Ascending aorta (tissue), 2 donors: ENCODE results near the gene FAM168A. TPM values are rescaled to one million over a fixed set of nuclear protein-coding genes. Genes with fewer than 3 reads are reported as not detected.

Experiments used
- DNase-seq, 2 donors: peaks; one replicate each; pipeline ENCODE4 v3.0.0-alpha.2; 2019; ENCODE audit warnings: low spot score in 2 of 2
- H3K27ac ChIP-seq, 2 donors: fragments of 200-600 bp; sonication (generic); one replicate each; pipeline ENCODE4 v1.5.1; 2016 to 2017; ENCODE audit warnings: mild to moderate bottlenecking in 1 of 2
- H3K27me3 ChIP-seq: fragments of 200-600 bp; sonication (generic); one replicate; pipeline ENCODE4 v1.5.1; 2017
- H3K36me3 ChIP-seq, 2 donors: fragments of 200-600 bp; sonication (generic); one replicate each; pipeline ENCODE4 v1.5.1; 2016
- H3K4me1 ChIP-seq, 2 donors: fragments of 200-600 bp; sonication (generic); one replicate each; pipeline ENCODE4 v1.5.1; 2016 to 2017; ENCODE audit warnings: mild to moderate bottlenecking in 1 of 2
- H3K4me3 ChIP-seq, 2 donors: fragments of 200-600 bp; sonication (generic); one replicate each; pipeline ENCODE4 v1.5.1; 2016 to 2017; ENCODE audit warnings: mild to moderate bottlenecking in 1 of 2
- H3K9me3 ChIP-seq, 2 donors: fragments of 200-600 bp; sonication (generic); one replicate each; pipeline ENCODE4 v1.5.1; 2016
- CTCF ChIP-seq, 3 experiments: fragments of 200-600 bp in 2 of 3; fragments of 450-650 bp in 1 of 3; sonication (generic) in 2 of 3; IDR thresholded peaks; one replicate each; pipeline ENCODE4 v1.5.1; 2016 to 2019; ENCODE audit warnings: antibody characterized with exemption in 3 of 3, mild to moderate bottlenecking in 1 of 3, moderate library complexity in 1 of 3
- intact Hi-C: fragments of 100-400 bp; cut with DNase I; formaldehyde crosslinking; loops from one replicate; pipeline ENCODE4 v1.15.1; 2023
- total RNA-seq: library from RNA; depleted of rRNA; stranded (reverse); fragments of >200 nt; gene quantifications from one replicate; pipeline ENCODE4 v1.1.0, GENCODE V29; 2016

The FAM168A gene
- total RNA-seq, 1 donor from 2014 or later: 44.1 TPM

- no peak for DNase-seq
- intact Hi-C loops: no loop called here
- no peak overlapping the region for H3K4me3 ChIP-seq
- no peaks in the 10 kb centered on the region for H3K27me3 ChIP-seq
- no peaks in the 10 kb centered on the region for H3K36me3 ChIP-seq
- H3K27ac ChIP-seq: no peak overlapping the region
- H3K4me1 ChIP-seq: peaks cover 0 to 3% of the 10 kb centered on the region in 2 donors
- no peaks in the 10 kb centered on the region for H3K9me3 ChIP-seq
- TF ChIP-seq CTCF (IDR thresholded peaks at IDR 0.05): no peak
These were observed 66.5 kb downstream of the FAM168A start for GRCh38 chr11:73531386-73531785.

- DNase-seq: no peak
- no peak for TF ChIP-seq CTCF (IDR thresholded peaks at IDR 0.05)
- Histone ChIP-seq H3K9me3 (no peaks in the 10 kb centered on the region), H3K4me3 (no peak overlapping the region), H3K4me1 (peaks cover 0 to 3% of the 10 kb centered on the region in 2 donors), H3K27ac (no peak overlapping the region), H3K27me3 (no peaks in the 10 kb centered on the region), H3K36me3 (no peaks in the 10 kb centered on the region)
- intact Hi-C loops: no loop called here
These were observed 67.8 kb downstream of the FAM168A start for GRCh38 chr11:73530109-73530508.

- no peak for DNase-seq
- Histone ChIP-seq H3K4me3 (no peak overlapping the region), H3K9me3 (no peaks in the 10 kb centered on the region), H3K4me1 (peaks cover 0 to 3% of the 10 kb centered on the region in 2 donors), H3K27ac (no peak overlapping the region), H3K27me3 (no peaks in the 10 kb centered on the region), H3K36me3 (no peaks in the 10 kb centered on the region)
- intact Hi-C loops: no loop called here
- TF ChIP-seq CTCF (IDR thresholded peaks at IDR 0.05): no peak
These were observed 68.7 kb downstream of the FAM168A start for GRCh38 chr11:73529204-73529530.

- H3K9me3 ChIP-seq: no peaks in the 10 kb centered on the region
- no peaks in the 10 kb centered on the region for H3K36me3 ChIP-seq
- DNase-seq: no peak
- peak overlapping the region in 1 of 2 donors; percentile 20 for H3K4me3 ChIP-seq
- TF ChIP-seq CTCF (IDR thresholded peaks at IDR 0.05): no peak
- H3K4me1 ChIP-seq: peaks cover 0 to 3% of the 10 kb centered on the region in 2 donors
- intact Hi-C loops: no loop called here
- no peaks in the 10 kb centered on the region for H3K27me3 ChIP-seq
- no peak overlapping the region for H3K27ac ChIP-seq
These were observed 69.3 kb downstream of the FAM168A start for GRCh38 chr11:73528483-73529203.

- no peaks in the 10 kb centered on the region for H3K9me3 ChIP-seq
- intact Hi-C loops: no loop called here
These were observed 69.9 kb downstream of the FAM168A start for GRCh38 chr11:73528013-73528412.

More at GRCh38 chr11:73528013-73528412, 69.9 kb downstream of the FAM168A start:
- H3K27ac ChIP-seq: no peak overlapping the region
- H3K27me3 ChIP-seq: no peaks in the 10 kb centered on the region
- no peaks in the 10 kb centered on the region for H3K36me3 ChIP-seq
- H3K4me1 ChIP-seq: peaks cover 0 to 3% of the 10 kb centered on the region in 2 donors
- H3K4me3 ChIP-seq: no peak overlapping the region
- no peak for DNase-seq
- TF ChIP-seq CTCF (IDR thresholded peaks at IDR 0.05): no peak
